Calu3 (cell line): ENCODE measurements around the gene CDH13. TPM values are rescaled to one million over a fixed set of nuclear protein-coding genes. Genes with fewer than 3 reads are reported as not detected.

Source experiments
- BruUV-seq: library from RNA; stranded (reverse); fragments of 400-500 nt; replicated peaks from 2 replicates; lab custom pipeline; 2021; lab: Mats Ljungman, UMichigan
- CTCF ChIA-PET: fragments of 300-600 bp; sonication (Branson Sonifier 250); formaldehyde crosslinking; loops from one replicate; lab custom pipeline; 2022; ENCODE audit warnings: antibody characterized with exemption; lab: Charles Lee
- DNase-seq: peaks from one replicate; pipeline ENCODE4 v3.0.0; 2022
- H3K27ac Mint-ChIP-seq: one replicate; pipeline ENCODE4 v1.8.0; 2022; ENCODE audit warnings: mixed read lengths; ENCODE audit not compliant: unreplicated experiment
- H3K27me3 Mint-ChIP-seq: one replicate; pipeline ENCODE4 v1.8.0; 2022; ENCODE audit warnings: mixed read lengths; ENCODE audit not compliant: unreplicated experiment
- H3K36me3 Mint-ChIP-seq: one replicate; pipeline ENCODE4 v1.8.0; 2022; ENCODE audit warnings: mild to moderate bottlenecking, moderate library complexity, mixed read lengths; ENCODE audit not compliant: insufficient read depth, unreplicated experiment
- H3K4me1 Mint-ChIP-seq: one replicate; pipeline ENCODE4 v1.8.0; 2022; ENCODE audit warnings: mild to moderate bottlenecking, low read depth, mixed read lengths; ENCODE audit not compliant: unreplicated experiment
- H3K4me3 Mint-ChIP-seq: one replicate; pipeline ENCODE4 v1.8.0; 2022; ENCODE audit warnings: mild to moderate bottlenecking, low read depth, moderate library complexity, mixed read lengths; ENCODE audit not compliant: unreplicated experiment
- H3K9me3 Mint-ChIP-seq: one replicate; pipeline ENCODE4 v1.8.0; 2022; ENCODE audit warnings: low read depth, mixed read lengths; ENCODE audit not compliant: unreplicated experiment
- intact Hi-C: fragments of 100-400 bp; cut with micrococcal nuclease; formaldehyde crosslinking; loops from one replicate; pipeline ENCODE4 v1.10.0; 2022; ENCODE audit not compliant: unreplicated experiment
- total RNA-seq: library from RNA; stranded (reverse); gene quantifications from 2 replicates; pipeline ENCODE4 v1.2.3, GENCODE V29; 2022
- TF ChIP-seq, protein P1 (sequence below): fragments of 200-600 bp; IDR thresholded peaks from one replicate; pipeline ENCODE4 v1.8.0; 2022; ENCODE audit warnings: antibody characterized with exemption; ENCODE audit not compliant: unreplicated experiment

Gene CDH13
- total RNA-seq, 1 experiment from 2014 or later: not detected

- H3K27ac Mint-ChIP-seq: no peak overlapping the region
- TF ChIP-seq, protein P1, sequence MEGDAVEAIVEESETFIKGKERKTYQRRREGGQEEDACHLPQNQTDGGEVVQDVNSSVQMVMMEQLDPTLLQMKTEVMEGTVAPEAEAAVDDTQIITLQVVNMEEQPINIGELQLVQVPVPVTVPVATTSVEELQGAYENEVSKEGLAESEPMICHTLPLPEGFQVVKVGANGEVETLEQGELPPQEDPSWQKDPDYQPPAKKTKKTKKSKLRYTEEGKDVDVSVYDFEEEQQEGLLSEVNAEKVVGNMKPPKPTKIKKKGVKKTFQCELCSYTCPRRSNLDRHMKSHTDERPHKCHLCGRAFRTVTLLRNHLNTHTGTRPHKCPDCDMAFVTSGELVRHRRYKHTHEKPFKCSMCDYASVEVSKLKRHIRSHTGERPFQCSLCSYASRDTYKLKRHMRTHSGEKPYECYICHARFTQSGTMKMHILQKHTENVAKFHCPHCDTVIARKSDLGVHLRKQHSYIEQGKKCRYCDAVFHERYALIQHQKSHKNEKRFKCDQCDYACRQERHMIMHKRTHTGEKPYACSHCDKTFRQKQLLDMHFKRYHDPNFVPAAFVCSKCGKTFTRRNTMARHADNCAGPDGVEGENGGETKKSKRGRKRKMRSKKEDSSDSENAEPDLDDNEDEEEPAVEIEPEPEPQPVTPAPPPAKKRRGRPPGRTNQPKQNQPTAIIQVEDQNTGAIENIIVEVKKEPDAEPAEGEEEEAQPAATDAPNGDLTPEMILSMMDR: no peak
- intact Hi-C loops: no loop called here
- CTCF ChIA-PET: no interaction called here
- no TSS peak for BruUV-seq
- H3K36me3 Mint-ChIP-seq: peaks cover 5% of the 10 kb centered on the region
- H3K4me3 Mint-ChIP-seq: no peak overlapping the region
- H3K4me1 Mint-ChIP-seq: no peaks in the 10 kb centered on the region
- H3K9me3 Mint-ChIP-seq: peaks cover 5% of the 10 kb centered on the region
- no peak for DNase-seq
- no peaks in the 10 kb centered on the region for H3K27me3 Mint-ChIP-seq
Measured at GRCh38 chr16:83023640-83024039, 396.9 kb downstream of the CDH13 start.

GRCh38 chr16:83027973-83028372 is 401.2 kb downstream of the CDH13 start:
- intact Hi-C loops: no loop called here
- BruUV-seq: no TSS peak
- no peak for DNase-seq
- no peaks in the 10 kb centered on the region for H3K4me1 Mint-ChIP-seq
- CTCF ChIA-PET: no interaction called here
- H3K27ac Mint-ChIP-seq: no peak overlapping the region
- no peaks in the 10 kb centered on the region for H3K27me3 Mint-ChIP-seq
- no peaks in the 10 kb centered on the region for H3K36me3 Mint-ChIP-seq
- peaks cover 12% of the 10 kb centered on the region for H3K9me3 Mint-ChIP-seq
- no peak overlapping the region for H3K4me3 Mint-ChIP-seq
- TF ChIP-seq, protein P1: no peak

- no TSS peak for BruUV-seq
Measured at GRCh38 chr16:83029467-83029866, 402.7 kb downstream of the CDH13 start.

DNA sequence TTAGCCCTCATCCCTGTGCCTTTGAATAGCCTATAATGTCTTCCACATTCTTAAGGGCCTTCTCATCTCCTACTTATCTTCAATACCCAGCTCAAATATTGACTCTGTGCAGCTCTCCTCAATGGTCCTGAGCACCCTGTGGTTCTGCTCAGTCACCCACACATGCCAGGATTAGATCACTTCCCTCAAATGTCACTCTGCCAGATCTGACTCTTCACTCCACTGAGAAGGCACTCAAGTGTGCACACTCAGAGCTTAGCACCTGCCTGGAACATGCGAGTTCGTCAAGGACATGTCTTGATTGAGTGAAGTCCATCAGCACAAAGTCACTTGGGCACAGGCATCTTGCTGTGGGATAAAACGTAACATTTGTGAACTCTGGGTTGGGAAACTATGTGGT is 404.8 kb downstream of the CDH13 start:
- DNase-seq: no peak
- peaks cover 22% of the 10 kb centered on the region for H3K9me3 Mint-ChIP-seq
- no peak overlapping the region for H3K27ac Mint-ChIP-seq
- H3K36me3 Mint-ChIP-seq: no peaks in the 10 kb centered on the region
- H3K27me3 Mint-ChIP-seq: no peaks in the 10 kb centered on the region
- no TSS peak for BruUV-seq
- TF ChIP-seq, protein P1: no peak
- CTCF ChIA-PET: no interaction called here
- H3K4me3 Mint-ChIP-seq: no peak overlapping the region
- intact Hi-C loops: no loop called here
- no peaks in the 10 kb centered on the region for H3K4me1 Mint-ChIP-seq

More at GRCh38 chr16:83029467-83029866, 402.7 kb downstream of the CDH13 start:
- CTCF ChIA-PET: no interaction called here
- no peak for DNase-seq
- H3K36me3 Mint-ChIP-seq: no peaks in the 10 kb centered on the region
- no peaks in the 10 kb centered on the region for H3K4me1 Mint-ChIP-seq
- no peaks in the 10 kb centered on the region for H3K27me3 Mint-ChIP-seq
- TF ChIP-seq, protein P1: no peak
- H3K9me3 Mint-ChIP-seq: peaks cover 16% of the 10 kb centered on the region
- H3K27ac Mint-ChIP-seq: no peak overlapping the region
- intact Hi-C loops: no loop called here
- H3K4me3 Mint-ChIP-seq: no peak overlapping the region
